ENCODE measurements around the gene TUSC2. TPM values are rescaled to one million over a fixed set of nuclear protein-coding genes. Genes with fewer than 3 reads are reported as not detected.

TUSC2 gene
- total and polyA plus RNA-seq, 2 of the 13 experiments (the other 11 are each of a cell fraction or from before 2014, with no cell fraction given): 36.7 to 39.1 TPM

- TF ChIP-seq, protein P1, sequence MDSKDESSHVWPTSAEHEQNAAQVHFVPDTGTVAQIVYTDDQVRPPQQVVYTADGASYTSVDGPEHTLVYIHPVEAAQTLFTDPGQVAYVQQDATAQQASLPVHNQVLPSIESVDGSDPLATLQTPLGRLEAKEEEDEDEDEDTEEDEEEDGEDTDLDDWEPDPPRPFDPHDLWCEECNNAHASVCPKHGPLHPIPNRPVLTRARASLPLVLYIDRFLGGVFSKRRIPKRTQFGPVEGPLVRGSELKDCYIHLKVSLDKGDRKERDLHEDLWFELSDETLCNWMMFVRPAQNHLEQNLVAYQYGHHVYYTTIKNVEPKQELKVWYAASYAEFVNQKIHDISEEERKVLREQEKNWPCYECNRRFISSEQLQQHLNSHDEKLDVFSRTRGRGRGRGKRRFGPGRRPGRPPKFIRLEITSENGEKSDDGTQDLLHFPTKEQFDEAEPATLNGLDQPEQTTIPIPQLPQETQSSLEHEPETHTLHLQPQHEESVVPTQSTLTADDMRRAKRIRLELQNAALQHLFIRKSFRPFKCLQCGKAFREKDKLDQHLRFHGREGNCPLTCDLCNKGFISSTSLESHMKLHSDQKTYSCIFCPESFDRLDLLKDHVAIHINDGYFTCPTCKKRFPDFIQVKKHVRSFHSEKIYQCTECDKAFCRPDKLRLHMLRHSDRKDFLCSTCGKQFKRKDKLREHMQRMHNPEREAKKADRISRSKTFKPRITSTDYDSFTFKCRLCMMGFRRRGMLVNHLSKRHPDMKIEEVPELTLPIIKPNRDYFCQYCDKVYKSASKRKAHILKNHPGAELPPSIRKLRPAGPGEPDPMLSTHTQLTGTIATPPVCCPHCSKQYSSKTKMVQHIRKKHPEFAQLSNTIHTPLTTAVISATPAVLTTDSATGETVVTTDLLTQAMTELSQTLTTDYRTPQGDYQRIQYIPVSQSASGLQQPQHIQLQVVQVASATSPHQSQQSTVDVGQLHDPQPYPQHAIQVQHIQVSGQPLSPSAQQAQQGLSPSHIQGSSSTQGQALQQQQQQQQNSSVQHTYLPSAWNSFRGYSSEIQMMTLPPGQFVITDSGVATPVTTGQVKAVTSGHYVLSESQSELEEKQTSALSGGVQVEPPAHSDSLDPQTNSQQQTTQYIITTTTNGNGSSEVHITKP (CRISPR knock-in tag; IDR thresholded peaks at IDR 0.05; ENCODE audit: low read depth): peak; percentile 88
- TF ChIP-seq MEF2D (CRISPR knock-in tag; IDR thresholded peaks at IDR 0.05): peak; percentile 51; the same call in 1 of the 2 replicates
- peak; percentile 83; the same call in 1 of the 2 replicates for TF ChIP-seq ZNF225 (CRISPR knock-in tag; IDR thresholded peaks at IDR 0.05)
- TF ChIP-seq ATRX (CRISPR knock-in tag; IDR thresholded peaks at IDR 0.05; ENCODE audit: borderline replicate concordance): no peak
- no peak for TF ChIP-seq ZNF460 (CRISPR knock-in tag; IDR thresholded peaks at IDR 0.05; ENCODE audit: borderline replicate concordance)
- peak; percentile 55; the same call in 1 of the 2 replicates for TF ChIP-seq ZNF205 (CRISPR knock-in tag; IDR thresholded peaks at IDR 0.05)
- TF ChIP-seq HOXA3 (CRISPR knock-in tag; IDR thresholded peaks at IDR 0.05): peak; percentile 72
- TF ChIP-seq, protein P2, sequence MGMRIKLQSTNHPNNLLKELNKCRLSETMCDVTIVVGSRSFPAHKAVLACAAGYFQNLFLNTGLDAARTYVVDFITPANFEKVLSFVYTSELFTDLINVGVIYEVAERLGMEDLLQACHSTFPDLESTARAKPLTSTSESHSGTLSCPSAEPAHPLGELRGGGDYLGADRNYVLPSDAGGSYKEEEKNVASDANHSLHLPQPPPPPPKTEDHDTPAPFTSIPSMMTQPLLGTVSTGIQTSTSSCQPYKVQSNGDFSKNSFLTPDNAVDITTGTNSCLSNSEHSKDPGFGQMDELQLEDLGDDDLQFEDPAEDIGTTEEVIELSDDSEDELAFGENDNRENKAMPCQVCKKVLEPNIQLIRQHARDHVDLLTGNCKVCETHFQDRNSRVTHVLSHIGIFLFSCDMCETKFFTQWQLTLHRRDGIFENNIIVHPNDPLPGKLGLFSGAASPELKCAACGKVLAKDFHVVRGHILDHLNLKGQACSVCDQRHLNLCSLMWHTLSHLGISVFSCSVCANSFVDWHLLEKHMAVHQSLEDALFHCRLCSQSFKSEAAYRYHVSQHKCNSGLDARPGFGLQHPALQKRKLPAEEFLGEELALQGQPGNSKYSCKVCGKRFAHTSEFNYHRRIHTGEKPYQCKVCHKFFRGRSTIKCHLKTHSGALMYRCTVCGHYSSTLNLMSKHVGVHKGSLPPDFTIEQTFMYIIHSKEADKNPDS (CRISPR knock-in tag; IDR thresholded peaks at IDR 0.05): no peak; the same call in 1 of the 2 replicates
- TF ChIP-seq, protein P3, sequence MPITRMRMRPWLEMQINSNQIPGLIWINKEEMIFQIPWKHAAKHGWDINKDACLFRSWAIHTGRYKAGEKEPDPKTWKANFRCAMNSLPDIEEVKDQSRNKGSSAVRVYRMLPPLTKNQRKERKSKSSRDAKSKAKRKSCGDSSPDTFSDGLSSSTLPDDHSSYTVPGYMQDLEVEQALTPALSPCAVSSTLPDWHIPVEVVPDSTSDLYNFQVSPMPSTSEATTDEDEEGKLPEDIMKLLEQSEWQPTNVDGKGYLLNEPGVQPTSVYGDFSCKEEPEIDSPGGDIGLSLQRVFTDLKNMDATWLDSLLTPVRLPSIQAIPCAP (CRISPR knock-in tag; IDR thresholded peaks at IDR 0.05; ENCODE audit: low read depth): no peak
- peak; percentile 22; the same call in 1 of the 2 replicates for TF ChIP-seq PCBP1 (IDR thresholded peaks at IDR 0.05; ENCODE audit: borderline replicate concordance, low read depth, low read length)
- TF ChIP-seq HBP1 (CRISPR knock-in tag; IDR thresholded peaks at IDR 0.05; ENCODE audit: low read depth): 0 out of 2 replicates have a peak, but pooled peaks have one; percentile 58
- no peak for TF ChIP-seq IKZF1 (IDR thresholded peaks at IDR 0.05)
- 0 out of 2 replicates have a peak, but pooled peaks have one; percentile 29 for TF ChIP-seq ZNF101 (CRISPR knock-in tag; IDR thresholded peaks at IDR 0.05; ENCODE audit: borderline replicate concordance, low read depth)
- TF ChIP-seq ZNF34 (CRISPR knock-in tag; IDR thresholded peaks at IDR 0.05; ENCODE audit: borderline replicate concordance): 0 out of 2 replicates have a peak, but pooled peaks have one; percentile 14
- TF ChIP-seq ZNF639 (CRISPR knock-in tag; conservative IDR thresholded peaks at IDR 0.05): peak; percentile 79
- TF ChIP-seq GTF3A (CRISPR knock-in tag; conservative IDR thresholded peaks at IDR 0.05): no peak; the same call in 1 of the 2 replicates
Observed at GRCh38 chr3:50358911-50359759, 31.1 kb upstream of the TUSC2 start, which contains the start of gene TMEM115 (continued).

All from HepG2 (cell line).